ENCODE results near the gene RAI14.
A peak's percentile ranks its signal among the peaks of the same experiment; 100 is the strongest.

RAI14 gene

DNA sequence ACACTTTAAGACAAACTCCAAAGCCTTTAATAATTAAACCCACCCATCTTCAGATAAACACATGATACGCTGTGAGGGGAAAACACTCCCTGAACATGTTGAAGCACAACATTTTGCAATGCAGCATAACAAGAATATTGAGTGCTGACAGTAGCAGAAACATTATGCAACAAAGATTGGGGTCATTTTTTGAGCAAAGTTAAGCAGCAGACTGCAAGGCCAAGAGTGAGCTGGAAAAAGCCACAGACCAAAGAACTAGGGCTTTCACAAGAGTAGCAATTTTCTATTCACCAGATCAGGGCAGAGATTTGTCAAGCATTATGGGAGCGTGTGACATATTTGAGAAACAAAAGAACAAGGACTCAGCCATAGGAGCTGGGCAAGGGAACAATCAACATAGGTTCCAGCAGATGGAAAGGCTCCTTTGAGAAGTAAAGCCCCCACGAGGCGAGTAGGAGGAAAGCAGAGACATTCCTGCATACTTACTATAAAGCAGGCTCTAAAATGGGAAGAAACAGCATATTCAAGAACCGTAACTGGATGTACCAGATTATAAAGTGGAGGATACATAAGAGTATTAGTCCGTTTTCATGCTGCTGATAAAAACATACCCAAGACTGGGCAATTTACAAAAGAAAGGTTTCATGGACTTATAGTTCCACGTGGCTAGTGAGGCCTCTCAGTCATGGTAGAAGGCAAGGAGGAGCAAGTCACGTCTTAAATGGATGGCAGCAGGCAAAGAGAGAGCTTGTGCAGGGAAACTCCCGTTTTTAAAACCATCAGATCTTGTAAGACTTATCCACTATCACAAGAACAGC lies 178.1 kb downstream of the RAI14 start:
- TF ChIP-seq, protein P1, sequence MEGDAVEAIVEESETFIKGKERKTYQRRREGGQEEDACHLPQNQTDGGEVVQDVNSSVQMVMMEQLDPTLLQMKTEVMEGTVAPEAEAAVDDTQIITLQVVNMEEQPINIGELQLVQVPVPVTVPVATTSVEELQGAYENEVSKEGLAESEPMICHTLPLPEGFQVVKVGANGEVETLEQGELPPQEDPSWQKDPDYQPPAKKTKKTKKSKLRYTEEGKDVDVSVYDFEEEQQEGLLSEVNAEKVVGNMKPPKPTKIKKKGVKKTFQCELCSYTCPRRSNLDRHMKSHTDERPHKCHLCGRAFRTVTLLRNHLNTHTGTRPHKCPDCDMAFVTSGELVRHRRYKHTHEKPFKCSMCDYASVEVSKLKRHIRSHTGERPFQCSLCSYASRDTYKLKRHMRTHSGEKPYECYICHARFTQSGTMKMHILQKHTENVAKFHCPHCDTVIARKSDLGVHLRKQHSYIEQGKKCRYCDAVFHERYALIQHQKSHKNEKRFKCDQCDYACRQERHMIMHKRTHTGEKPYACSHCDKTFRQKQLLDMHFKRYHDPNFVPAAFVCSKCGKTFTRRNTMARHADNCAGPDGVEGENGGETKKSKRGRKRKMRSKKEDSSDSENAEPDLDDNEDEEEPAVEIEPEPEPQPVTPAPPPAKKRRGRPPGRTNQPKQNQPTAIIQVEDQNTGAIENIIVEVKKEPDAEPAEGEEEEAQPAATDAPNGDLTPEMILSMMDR (IDR thresholded peaks at IDR 0.05), result no peak
- no peak overlapping the region for H3K4me3 ChIP-seq
- peaks cover 0 to 21% (median 10%) of the 10 kb centered on the region in 4 donors for H3K4me1 ChIP-seq
- peak overlapping the region in 1 of 2 donors; percentile 17 for H3K27ac ChIP-seq
- H3K9me3 ChIP-seq, result no peaks in the 10 kb centered on the region
- H3K36me3 ChIP-seq, result peaks cover 0 to 11% (median 8%) of the 10 kb centered on the region in 3 donors
- DNase-seq, result no peak
- H3K27me3 ChIP-seq, result no peaks in the 10 kb centered on the region
- intact Hi-C loops (cut with DNase I; ENCODE audit: low total_unique reads), result no loop called here

DNA sequence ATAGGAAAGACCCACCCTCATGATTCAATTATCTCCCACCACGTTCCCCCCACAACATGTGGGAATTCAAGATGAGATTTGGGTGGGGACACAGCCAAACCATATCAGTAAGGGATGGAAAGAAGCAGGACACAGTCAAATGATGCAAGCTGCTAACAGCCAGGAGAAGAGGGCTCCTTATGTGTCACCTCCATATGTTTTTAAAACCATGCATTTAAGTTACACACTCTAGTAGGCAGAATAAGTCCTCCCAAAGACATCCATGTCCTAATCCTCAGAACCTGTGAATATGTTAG lies 178.6 kb downstream of the RAI14 start:
- TF ChIP-seq, protein P1 (IDR thresholded peaks at IDR 0.05), result no peak
- Histone ChIP-seq H3K27me3 (no peaks in the 10 kb centered on the region), H3K9me3 (no peaks in the 10 kb centered on the region), H3K27ac (no peak overlapping the region), H3K4me3 (no peak overlapping the region), H3K4me1 (peaks cover 0 to 25% (median 10%) of the 10 kb centered on the region in 4 donors), H3K36me3 (peaks cover 0 to 6% (median 5%) of the 10 kb centered on the region in 3 donors)
- intact Hi-C loops (cut with DNase I; ENCODE audit: low total_unique reads), result no loop called here
- no peak for DNase-seq

DNA sequence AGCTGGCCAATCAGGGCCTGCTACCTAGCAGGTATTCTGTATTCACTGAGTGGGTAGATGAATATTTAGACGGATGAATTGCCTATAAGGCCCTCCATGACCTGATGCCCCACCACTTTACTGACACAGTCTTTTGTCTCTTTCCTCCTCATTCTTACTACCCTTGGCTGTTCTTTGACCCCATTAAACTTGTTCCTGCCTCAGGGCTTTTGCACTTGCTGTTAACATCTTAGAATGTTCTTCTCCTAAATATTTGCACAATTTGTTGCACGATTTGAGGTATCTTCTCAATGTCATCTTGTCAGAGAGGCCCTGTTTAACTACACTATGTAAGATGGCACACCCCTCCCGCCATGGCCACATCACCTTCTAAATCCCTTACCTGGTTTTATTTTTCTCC lies 179.5 kb downstream of the RAI14 start:
- H3K4me1 ChIP-seq, result peaks cover 0 to 25% (median 8%) of the 10 kb centered on the region in 4 donors
- no peaks in the 10 kb centered on the region for H3K27me3 ChIP-seq
- H3K36me3 ChIP-seq, result no peaks in the 10 kb centered on the region
- intact Hi-C loops (cut with DNase I; ENCODE audit: low total_unique reads), result no loop called here
- H3K27ac ChIP-seq, result no peak overlapping the region
- no peak overlapping the region for H3K4me3 ChIP-seq
- H3K9me3 ChIP-seq, result no peaks in the 10 kb centered on the region
- TF ChIP-seq, protein P1 (IDR thresholded peaks at IDR 0.05), result no peak
- DNase-seq, result no peak

DNA sequence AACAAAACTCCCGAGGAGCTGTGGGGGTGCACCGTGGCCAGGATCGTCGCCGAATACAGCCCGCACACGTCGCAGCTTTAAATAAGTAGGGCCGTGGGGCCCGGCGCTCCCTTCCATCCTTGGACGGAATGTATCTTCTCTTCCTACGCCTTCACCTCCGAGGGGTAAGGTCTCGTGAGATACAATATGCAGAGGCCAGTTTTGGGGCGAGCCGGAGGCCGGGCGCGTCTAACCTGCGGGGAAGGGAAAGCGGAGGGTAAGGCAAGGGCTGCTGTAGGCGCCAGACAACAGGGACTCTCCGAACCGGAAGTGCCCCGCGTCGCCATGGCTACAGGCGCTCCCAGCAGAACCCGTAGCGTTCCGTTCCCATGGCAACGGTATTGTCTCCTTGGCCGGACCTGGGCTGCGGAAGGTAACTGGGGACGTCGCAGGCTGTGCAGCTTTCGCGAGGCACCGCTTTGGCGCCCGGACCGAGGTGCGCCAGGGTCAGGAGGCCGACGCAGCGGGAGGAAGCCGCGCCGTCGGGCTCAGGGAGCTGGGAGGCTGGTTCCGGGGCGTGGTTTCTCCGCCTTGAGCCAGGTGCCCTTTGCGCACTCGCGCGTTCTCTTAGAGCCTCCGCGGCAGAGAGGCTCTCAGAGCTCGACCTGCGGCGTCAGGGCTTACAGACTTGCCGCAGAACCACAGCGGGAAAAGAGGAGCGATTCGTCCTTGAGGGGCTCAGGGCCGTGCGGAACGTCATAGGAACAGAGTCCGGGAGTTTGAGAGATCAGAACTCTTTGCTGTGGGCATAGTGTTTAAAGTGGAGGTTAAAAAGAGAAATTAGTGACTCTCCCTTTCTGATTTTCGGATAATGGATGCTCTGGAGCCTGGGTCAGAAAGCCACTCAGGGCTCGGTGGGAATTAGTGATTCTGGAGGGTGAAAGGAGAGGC lies 182.9 kb downstream of the RAI14 start, which contains the start of gene TTC23L:
TTC23L (plus strand) TSS at position 380 of the 930 bp plus-strand sequence. CDS start 1,508 bp downstream, outside the sequence.
- H3K27me3 ChIP-seq, result no peaks in the 10 kb centered on the region

DNA sequence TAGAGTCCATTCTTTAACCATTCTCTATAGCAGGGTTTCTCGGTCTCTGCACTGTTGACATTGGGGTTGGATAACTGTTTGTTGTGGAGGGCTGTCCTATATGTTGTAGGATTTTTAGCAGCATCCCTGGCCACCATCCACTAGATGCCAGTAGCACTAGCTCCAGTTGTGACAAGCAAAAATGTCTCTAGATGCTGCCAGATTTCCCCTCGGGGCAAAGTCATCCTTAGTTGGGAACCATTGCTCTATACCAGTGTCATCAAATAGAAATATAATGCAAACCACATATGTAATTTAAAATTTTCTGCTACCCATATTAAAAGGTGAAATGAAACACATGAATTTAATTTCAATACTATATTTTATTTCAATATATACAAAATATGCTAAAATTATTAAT lies 185.7 kb downstream of the RAI14 start:
- TF ChIP-seq, protein P1 (IDR thresholded peaks at IDR 0.05), result no peak
- Histone ChIP-seq H3K4me1 (peaks cover 0 to 5% (median 0%) of the 10 kb centered on the region in 4 donors), H3K27me3 (no peaks in the 10 kb centered on the region), H3K36me3 (no peaks in the 10 kb centered on the region), H3K27ac (no peak overlapping the region), H3K4me3 (no peak overlapping the region), H3K9me3 (no peaks in the 10 kb centered on the region)
- intact Hi-C loops (cut with DNase I; ENCODE audit: low total_unique reads), result no loop called here
- no peak for DNase-seq

More for the DNA sequence above, 182.9 kb downstream of the RAI14 start, which contains the start of gene TTC23L:
- H3K4me3 ChIP-seq, result peak within 1 kb of the TSS; percentile 81 to 84
- TF ChIP-seq, protein P1 (IDR thresholded peaks at IDR 0.05), result no peak
- no peaks in the 10 kb centered on the region for H3K9me3 ChIP-seq
- H3K27ac ChIP-seq, result peak within 1 kb of the TSS; percentile 71 to 77
- DNase-seq, result peak; percentile 83 to 91
- H3K36me3 ChIP-seq, result no peaks in the 10 kb centered on the region
- peaks cover 0 to 5% (median 0%) of the 10 kb centered on the region in 4 donors for H3K4me1 ChIP-seq
- intact Hi-C loops (cut with DNase I; ENCODE audit: low total_unique reads), result no loop called here

Data from tibial artery (tissue), 4 donors.